HG03108 (cell line): ENCODE results near the gene MRPL43.
"Not testable (repeated sequence)": the region's sequence is repeated elsewhere in the genome, so short reads cannot be mapped to it uniquely, and the experiment has no call there.

Experiments
- ATAC-seq: cut with Tn5 transposase; IDR thresholded peaks from one replicate; pipeline ENCODE4 v1.9.1; 2021; ENCODE audit warnings: moderate library complexity; ENCODE audit not compliant: unreplicated experiment

Gene MRPL43

DNA sequence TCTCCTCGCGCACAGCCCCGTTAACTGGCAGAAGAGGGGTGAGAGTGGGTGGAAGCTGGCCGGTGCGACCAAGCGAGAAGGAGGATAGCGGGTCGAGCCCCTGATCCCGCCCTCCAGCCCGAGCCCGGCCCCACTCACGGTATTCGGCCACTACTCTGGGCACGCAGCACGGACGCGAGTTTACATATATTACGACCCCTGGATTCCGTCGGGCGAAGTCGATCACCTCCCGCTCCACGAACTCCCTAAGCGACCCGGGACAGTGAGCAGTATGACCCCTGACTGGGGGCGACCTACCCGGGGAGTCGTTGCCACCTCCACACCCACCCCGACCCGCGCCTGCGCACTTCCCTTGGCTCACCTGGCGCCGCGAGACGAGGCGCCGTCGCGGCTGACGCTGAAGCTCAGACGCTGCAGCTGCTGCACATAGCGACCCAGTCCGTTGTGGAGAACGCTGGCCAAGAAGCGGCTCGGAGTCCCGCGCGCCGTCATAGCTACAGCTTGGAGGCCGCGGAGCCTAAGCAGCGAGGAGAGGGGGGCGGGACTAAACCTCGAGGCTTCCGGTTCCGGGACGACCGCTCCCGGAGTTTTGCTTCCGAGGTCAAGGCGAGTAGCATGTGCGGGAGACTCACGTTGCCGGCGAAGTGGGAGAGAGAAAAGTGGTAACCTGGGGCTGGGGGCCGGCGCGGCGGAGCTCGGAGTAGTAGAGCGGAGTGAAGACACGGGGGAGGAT lies at the start of gene MRPL43, which contains the start of gene TWNK:
MRPL43 (minus strand) TSS at position 546 of the 733 bp plus-strand sequence; CDS start at position 492, 54 bp downstream.
TWNK (plus strand) TSS at position 592 of the 733 bp plus-strand sequence. CDS start 668 bp downstream, outside the sequence.
- peak; percentile 57 for ATAC-seq

DNA sequence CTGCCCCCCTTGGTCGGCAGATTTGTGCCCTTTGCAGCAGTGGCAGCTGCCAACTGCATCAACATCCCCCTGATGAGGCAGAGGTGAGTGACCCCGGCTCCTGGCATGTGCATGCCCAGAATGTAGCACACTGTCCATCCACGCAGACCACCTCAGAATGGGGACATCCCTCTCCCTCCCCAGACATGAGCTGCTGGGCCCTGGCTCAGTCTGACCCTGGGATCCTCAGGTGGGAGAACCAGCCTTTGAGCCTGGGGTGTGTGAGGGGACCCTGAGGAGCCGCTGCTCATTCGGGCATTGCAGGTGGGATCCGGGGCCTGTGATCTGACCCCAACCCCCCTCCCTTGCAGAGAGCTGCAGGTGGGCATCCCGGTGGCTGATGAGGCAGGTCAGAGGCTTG lies 49.4 kb upstream of the MRPL43 start:
- no peak for ATAC-seq

DNA sequence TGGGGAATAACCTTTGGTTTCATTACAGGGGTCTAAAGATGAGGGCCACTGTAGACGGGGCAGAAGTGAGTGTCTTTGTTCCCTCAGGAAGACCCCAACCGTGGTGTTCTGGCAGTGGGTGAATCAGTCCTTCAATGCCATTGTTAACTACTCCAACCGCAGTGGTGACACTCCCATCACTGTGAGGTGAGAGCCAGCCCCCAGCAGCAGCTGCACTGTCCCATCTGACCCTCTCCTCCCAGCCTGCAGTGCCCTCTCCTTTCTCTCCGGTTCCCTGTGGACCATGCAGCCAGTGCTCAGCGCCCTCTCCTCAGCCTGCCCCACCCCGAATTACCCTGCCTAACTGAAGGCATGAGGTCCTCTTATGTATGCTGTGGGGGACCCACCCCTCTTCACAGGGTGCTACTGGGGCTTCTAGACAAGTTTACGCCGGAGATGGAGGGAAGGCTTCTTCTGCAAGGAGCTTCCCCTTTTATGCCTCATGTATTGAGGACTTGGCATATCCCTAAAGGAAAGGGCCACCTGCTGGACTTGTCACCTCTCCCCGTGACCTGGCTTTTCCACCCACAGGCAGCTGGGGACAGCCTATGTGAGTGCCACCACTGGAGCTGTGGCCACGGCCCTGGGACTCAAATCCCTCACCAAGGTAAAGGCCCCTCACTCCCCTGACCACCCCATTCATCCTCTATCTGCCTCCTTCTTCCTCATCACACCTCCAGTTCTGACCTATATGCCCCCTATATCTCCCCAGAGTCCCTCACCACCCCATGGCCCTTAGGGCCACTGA lies 48.8 kb upstream of the MRPL43 start:
- no peak for ATAC-seq

- ATAC-seq, result no peak
Observed at GRCh38 chr10:101035314-101035713, 48.0 kb upstream of the MRPL43 start.

DNA sequence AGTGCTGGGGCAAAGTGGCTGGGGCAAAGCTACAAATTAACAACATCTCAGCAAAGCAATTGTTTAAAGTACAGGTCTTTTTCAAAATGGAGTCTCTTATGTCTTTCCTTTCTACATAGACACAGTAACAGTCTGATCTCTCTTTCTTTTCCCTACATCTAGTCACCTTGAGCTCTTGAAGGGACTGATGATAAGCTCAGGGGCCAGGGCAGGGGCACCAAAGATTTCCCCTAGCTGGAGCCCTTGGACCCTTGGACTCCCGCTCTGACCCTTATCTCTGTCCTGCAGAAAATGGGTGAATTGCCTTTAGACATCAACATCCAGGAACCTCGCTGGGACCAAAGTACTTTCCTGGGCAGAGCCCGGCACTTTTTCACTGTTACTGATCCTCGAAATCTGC lies 47.1 kb upstream of the MRPL43 start:
- ATAC-seq, result not testable (repeated sequence)

GRCh38 chr10:101033276-101033675 lies 46.0 kb upstream of the MRPL43 start:
- no peak for ATAC-seq

DNA sequence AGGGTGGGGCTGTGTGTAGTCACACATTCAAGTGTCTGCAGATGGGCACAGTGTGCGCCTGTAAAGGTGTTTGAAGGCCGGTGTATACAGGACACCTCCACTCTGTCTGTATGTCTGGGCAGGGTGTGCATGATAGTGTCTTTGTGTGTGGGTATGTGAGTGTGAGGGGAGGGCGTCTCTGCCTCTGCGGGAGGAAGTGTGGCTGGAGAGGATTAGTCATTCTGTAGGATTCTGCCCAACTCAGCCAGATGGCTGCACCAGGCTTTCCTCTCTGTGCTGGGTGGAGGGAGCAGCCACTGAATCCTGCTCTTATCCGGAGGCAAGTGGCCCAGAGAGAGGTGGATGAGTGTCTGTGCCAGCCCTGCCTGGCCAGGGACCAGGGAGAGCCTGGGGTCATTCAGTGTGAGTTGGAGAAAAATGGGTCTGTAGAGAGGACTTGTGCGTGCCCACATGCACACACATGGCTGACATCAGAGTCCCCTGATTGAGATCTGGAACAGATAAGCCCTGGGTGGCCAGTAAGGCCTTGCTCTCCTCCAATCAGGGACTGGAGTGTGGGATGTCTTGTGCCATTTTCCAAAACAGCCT lies 45.4 kb upstream of the MRPL43 start:
- no peak for ATAC-seq

- ATAC-seq, result no peak
Observed at GRCh38 chr10:101031796-101032636, 44.7 kb upstream of the MRPL43 start.

GRCh38 chr10:101031128-101031795 lies 44.0 kb upstream of the MRPL43 start, which contains the start of the genes PDZD7 and SFXN3:
PDZD7 (minus strand) TSS chr10:101031129; CDS start chr10:101030219, 910 bp downstream.
SFXN3 (plus strand) TSS chr10:101031234; CDS start chr10:101034695, 3,461 bp downstream.
- peak; percentile 88 for ATAC-seq

GRCh38 chr10:101030496-101031127 lies 43.3 kb upstream of the MRPL43 start:
- no peak for ATAC-seq

DNA sequence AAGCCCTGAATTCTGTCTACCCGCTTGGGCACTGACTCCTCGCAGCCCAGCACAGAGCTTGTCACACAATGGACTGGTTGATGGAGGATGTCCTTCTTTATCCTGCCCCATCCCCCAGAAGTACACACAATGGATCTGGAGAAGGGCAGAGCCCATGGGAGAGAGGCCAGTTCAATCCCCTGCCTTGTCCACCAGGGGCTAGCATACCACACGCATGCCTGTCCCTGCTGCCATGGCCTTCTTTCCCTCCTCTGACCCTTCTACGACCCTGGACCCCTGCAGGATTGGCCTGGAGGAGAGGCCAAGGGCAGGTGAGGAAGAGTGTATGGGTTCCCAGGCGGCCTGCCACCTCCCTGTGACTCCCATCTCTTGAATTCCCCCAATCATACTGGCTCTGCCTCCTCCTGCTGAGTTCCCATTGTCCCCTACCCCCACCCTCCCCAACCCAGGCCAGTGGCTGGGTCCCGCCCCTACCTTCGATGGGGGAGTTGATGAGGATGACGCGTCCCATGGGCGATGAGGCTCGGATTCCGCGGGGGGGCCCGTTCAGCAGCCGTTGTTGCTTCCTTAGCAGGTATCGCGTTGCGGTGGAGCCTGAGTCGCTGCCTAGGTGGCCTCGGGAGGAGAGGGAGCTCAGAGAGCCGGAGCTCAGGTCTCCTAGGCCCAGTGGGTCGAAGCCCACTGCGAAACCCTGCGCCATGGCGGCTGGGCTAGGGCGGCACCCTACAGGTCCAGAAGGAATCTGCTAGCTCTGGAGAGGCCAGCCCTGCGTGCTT lies 42.4 kb upstream of the MRPL43 start:
- ATAC-seq, result no peak

- ATAC-seq, result no peak
Observed at GRCh38 chr10:101028446-101029337, 41.4 kb upstream of the MRPL43 start.

GRCh38 chr10:101027106-101027720 lies 39.9 kb upstream of the MRPL43 start:
- ATAC-seq, result no peak

DNA sequence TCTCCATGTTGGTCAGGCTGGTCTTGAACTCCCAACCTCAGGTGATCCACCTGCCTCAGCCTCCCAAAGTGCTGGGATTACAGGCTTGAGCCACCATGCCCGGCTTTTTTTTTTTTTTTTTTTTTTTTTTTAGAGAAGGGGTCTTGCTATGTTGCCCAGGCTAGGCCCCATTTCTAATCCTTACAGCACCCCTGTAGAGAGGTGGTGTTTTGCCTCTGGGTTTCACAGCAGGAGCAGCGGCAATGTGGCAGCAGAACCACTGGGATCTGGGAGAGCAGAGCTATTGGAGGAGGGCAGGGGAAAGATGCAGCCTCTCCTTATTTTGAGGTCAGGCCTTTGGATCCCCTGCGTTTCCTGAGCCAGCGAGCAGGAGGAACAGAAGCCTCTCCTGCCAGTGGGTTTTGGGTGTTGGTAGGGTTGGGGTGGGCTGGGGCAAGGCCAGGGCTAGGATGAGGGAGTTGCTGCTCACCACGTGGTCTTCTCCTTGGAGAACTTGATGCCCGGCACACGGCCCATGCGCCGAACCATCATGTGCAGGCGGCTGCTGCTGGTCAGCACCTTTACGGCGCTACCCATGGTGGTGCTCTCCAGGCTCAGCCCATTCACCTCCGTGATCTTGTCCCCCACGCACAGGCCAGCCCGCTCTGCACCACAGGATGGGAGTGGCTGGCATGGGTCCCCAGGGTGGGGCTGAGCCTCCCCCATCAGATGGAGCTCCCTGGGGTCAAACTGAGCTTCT lies 35.8 kb upstream of the MRPL43 start:
- no peak for ATAC-seq

DNA sequence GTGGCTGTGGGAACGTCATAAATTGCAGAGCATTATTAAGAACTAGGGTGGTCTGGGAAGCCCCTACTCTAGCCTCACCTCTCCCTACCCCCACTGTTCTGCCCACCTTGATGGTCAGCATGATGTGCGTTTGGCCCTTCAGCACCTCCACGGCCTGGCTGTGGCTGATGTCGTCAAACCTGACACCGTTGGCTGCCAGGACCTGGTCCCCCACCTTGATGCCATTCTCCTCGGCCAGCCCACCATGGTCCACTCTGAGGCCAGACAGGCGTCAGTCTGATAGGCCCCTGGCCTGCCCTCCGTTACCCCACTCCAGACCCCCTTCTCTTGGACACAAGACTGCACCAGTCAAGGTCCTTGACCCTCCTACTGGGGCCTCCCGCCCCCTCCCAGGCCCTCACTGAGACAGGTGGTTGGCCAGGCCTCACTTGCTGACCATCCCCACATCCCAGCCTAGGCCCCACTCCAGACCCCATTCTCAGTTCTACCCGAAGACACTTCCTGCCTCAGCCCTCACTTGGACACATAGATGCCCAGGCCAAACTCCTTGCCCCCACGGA lies 34.5 kb upstream of the MRPL43 start:
- no peak for ATAC-seq

DNA sequence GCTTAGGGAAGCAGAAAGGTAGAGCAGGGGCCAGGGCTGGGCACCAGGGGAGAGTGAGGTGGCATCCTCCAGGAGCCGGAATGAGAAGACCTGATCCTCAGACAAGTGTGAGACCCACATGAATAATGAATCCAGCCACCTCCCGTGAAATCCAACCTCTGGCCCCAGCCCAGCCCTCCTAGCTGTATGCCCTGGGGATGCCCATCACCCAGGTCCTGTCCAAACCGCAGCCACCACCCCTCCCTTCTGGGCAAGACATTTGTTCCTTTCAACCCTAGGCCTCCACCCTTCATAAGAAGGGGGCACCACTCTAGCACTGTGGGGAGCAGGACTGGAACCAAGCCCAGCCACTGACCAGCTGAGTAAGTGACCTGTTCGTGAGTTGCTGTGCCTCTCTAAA lies 33.9 kb upstream of the MRPL43 start:
- no peak for ATAC-seq
